ENCODE data around the gene SMARCD2.
A peak's percentile ranks its signal among the peaks of the same experiment; 100 is the strongest.
"Not testable (repeated sequence)": the region's sequence is repeated elsewhere in the genome, so short reads cannot be mapped to it uniquely, and the experiment has no call there.

SMARCD2 gene

DNA sequence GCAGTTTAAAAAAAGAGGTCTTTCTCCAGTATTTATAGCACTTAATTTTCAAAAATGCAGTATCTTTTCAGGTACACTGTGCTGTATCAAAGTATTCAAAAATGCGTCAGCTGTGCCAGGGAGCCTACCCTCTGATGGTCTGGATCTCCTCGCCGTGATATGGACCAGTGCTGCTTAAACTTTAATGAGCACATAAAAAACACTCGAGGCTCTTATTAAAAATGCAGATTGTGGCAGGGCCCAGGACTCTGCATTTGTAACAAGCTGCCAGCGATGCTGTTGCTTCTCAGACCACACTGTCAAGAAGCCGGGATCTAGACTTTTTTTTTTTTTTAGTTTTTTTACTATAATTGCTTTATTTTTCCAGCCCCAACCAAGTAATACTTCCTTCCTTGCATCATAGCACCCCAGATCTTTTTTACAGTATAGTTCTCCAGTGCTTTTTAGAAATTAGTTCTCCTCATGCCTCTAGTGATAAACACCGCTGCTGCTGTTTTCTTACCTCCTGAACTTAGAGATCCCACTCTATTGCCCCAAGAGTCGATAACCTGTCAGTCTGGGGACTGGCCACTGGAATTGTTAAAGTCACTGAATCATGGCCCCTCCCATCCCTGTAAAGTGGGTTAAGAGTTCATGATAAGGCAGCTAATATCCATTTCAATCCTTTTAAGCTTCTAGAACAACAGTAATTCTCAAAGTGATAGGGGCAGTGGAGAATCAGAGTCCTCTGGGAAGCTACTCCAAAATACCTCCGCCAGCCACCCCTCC lies 1.6 kb upstream of the SMARCD2 start:
- Histone ChIP-seq H3K27ac (replicated peaks) (peak overlapping the region; percentile 95), H3K27me3 (ENCODE audit: insufficient read depth, poor library complexity, severe bottlenecking) (no peaks in the 10 kb centered on the region), H3K4me3 (replicated peaks; ENCODE audit: insufficient read depth, low read length) (peak overlapping the region; percentile 41)
- no peak for DNase-seq (ENCODE audit: low read depth in 1 of 2, low spot score in 1 of 2)
- TF ChIP-seq, protein P1, sequence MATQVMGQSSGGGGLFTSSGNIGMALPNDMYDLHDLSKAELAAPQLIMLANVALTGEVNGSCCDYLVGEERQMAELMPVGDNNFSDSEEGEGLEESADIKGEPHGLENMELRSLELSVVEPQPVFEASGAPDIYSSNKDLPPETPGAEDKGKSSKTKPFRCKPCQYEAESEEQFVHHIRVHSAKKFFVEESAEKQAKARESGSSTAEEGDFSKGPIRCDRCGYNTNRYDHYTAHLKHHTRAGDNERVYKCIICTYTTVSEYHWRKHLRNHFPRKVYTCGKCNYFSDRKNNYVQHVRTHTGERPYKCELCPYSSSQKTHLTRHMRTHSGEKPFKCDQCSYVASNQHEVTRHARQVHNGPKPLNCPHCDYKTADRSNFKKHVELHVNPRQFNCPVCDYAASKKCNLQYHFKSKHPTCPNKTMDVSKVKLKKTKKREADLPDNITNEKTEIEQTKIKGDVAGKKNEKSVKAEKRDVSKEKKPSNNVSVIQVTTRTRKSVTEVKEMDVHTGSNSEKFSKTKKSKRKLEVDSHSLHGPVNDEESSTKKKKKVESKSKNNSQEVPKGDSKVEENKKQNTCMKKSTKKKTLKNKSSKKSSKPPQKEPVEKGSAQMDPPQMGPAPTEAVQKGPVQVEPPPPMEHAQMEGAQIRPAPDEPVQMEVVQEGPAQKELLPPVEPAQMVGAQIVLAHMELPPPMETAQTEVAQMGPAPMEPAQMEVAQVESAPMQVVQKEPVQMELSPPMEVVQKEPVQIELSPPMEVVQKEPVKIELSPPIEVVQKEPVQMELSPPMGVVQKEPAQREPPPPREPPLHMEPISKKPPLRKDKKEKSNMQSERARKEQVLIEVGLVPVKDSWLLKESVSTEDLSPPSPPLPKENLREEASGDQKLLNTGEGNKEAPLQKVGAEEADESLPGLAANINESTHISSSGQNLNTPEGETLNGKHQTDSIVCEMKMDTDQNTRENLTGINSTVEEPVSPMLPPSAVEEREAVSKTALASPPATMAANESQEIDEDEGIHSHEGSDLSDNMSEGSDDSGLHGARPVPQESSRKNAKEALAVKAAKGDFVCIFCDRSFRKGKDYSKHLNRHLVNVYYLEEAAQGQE (IDR thresholded peaks at IDR 0.05; ENCODE audit: insufficient replicate concordance, low read depth): no peak
- TF ChIP-seq, protein P2, sequence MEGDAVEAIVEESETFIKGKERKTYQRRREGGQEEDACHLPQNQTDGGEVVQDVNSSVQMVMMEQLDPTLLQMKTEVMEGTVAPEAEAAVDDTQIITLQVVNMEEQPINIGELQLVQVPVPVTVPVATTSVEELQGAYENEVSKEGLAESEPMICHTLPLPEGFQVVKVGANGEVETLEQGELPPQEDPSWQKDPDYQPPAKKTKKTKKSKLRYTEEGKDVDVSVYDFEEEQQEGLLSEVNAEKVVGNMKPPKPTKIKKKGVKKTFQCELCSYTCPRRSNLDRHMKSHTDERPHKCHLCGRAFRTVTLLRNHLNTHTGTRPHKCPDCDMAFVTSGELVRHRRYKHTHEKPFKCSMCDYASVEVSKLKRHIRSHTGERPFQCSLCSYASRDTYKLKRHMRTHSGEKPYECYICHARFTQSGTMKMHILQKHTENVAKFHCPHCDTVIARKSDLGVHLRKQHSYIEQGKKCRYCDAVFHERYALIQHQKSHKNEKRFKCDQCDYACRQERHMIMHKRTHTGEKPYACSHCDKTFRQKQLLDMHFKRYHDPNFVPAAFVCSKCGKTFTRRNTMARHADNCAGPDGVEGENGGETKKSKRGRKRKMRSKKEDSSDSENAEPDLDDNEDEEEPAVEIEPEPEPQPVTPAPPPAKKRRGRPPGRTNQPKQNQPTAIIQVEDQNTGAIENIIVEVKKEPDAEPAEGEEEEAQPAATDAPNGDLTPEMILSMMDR (IDR thresholded peaks at IDR 0.05; ENCODE audit: insufficient read depth, low read length): no peak
- TF ChIP-seq POLR2AphosphoS5 (IDR thresholded peaks at IDR 0.05; ENCODE audit: low read depth): no peak
- no peak for TF ChIP-seq GABPA (IDR thresholded peaks at IDR 0.05; ENCODE audit: low read depth)
- no peak for TF ChIP-seq SPI1 (IDR thresholded peaks at IDR 0.05; ENCODE audit: borderline replicate concordance, low read depth)

DNA sequence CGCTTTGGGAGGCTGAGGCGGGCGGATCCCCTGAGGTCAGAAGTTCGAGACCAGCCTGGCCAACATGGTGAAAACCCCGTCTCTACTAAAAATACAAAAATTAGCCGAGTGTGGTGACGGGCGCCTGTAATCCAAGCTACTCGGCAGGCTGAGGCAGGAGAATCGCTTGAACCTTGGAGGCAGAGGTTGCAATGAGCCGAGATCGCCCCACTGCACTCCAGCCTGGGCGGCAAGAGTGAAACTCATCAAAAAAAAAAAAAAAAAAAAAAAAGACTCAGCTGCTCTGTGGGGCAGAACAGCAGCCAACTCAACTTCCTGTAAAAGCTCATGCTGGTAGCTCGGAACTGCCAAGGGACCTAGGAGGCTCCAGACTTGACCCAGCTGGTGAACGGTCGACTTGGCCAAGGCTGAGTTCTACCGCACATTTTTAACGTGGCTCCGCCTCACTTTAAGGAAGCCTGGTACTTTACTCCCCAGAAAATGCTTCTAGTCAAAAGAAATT lies 953 bp upstream of the SMARCD2 start:
- Histone ChIP-seq H3K27ac (replicated peaks) (peak overlapping the region; percentile 95), H3K4me3 (replicated peaks; ENCODE audit: insufficient read depth, low read length) (peak overlapping the region; percentile 41)
- not testable (repeated sequence) for H3K27me3 ChIP-seq (ENCODE audit: insufficient read depth, poor library complexity, severe bottlenecking)
- peak in 1 of 2 experiments; percentile 89 for DNase-seq (ENCODE audit: low read depth in 1 of 2, low spot score in 1 of 2)

DNA sequence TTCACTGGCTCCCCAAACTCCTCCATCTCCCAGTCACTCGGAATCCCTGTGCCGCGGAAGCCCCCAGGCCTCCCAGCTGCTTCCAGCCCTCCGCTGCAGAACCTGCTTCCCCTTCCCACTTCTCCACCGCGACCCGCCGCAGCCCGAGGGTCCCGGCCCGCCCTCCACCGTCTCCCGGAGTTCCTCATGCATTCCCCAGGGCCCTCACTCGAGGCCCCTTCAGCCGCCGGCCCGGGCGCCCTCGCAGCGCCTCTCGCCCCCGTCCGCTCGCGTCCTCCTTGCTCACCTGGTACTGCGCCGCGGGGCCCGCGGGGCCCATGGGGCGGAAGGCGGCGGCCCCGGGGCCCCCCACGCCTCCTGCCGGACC lies 329 bp downstream of the SMARCD2 start:
- no peaks in the 10 kb centered on the region for H3K27me3 ChIP-seq (ENCODE audit: insufficient read depth, poor library complexity, severe bottlenecking)
- DNase-seq (ENCODE audit: low read depth in 1 of 2, low spot score in 1 of 2): peak; percentile 37 to 70
- TF ChIP-seq GABPA (IDR thresholded peaks at IDR 0.05; ENCODE audit: low read depth) (no peak), SPI1 (IDR thresholded peaks at IDR 0.05; ENCODE audit: borderline replicate concordance, low read depth) (no peak), POLR2AphosphoS5 (IDR thresholded peaks at IDR 0.05; ENCODE audit: low read depth) (no peak)
- TF ChIP-seq, protein P2 (IDR thresholded peaks at IDR 0.05; ENCODE audit: insufficient read depth, low read length): no peak
- TF ChIP-seq, protein P1 (IDR thresholded peaks at IDR 0.05; ENCODE audit: insufficient replicate concordance, low read depth): no peak
- H3K4me3 ChIP-seq (replicated peaks; ENCODE audit: insufficient read depth, low read length): peak overlapping the region; percentile 82
- H3K27ac ChIP-seq (replicated peaks): peak overlapping the region; percentile 79

DNA sequence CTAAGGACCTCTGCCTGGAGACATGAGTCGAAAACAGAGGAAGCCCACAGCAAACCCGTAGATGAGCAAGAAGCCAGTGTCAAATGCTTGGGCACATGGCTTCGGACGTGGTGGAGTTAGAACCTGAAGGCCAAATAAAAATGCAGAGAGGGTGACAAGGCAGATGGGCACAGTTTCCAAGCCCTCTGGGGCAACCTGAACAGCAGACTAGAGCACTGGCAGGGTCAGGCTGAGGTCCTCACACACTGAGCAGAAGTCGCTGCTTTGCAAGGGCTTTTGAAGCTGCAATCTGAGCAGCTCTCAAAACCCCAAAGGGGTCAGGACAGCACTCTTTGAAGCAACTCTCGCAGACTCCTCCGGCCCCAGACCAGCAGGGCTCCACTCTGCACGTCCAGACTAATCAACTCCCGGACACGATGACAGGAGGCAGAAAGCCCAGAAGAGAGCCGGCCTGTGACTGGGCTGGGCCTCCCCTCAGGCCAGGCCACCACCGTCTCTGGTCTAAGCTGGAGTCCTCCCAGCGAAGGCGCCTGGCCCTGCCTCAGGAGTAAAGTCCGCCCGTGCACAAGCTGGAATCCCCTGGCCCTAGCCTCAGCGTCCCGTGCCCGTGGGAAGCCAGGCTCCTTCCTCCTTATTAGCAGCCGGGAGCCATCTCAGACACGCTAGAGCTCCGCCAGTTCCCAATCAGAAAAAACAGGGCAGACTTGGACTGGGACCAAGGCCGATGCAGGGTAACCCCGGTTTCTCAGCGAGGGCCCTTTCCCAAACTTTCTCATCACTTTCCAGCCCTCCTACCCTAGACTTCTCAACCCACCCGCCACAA lies 924 bp downstream of the SMARCD2 start:
- TF ChIP-seq, protein P2 (IDR thresholded peaks at IDR 0.05; ENCODE audit: insufficient read depth, low read length): no peak
- peak in 1 of 2 experiments; percentile 35 for DNase-seq (ENCODE audit: low read depth in 1 of 2, low spot score in 1 of 2)
- peak overlapping the region; percentile 79 for H3K27ac ChIP-seq (replicated peaks)
- H3K27me3 ChIP-seq (ENCODE audit: insufficient read depth, poor library complexity, severe bottlenecking): no peaks in the 10 kb centered on the region
- peak overlapping the region; percentile 82 for H3K4me3 ChIP-seq (replicated peaks; ENCODE audit: insufficient read depth, low read length)
